B cell (primary cell): ENCODE measurements around the gene DDHD1. TPM values are rescaled to one million over a fixed set of nuclear protein-coding genes. Genes with fewer than 3 reads are reported as not detected.

ENCODE experiments used
- ATAC-seq: fragments of 200-7000 bp; cut with Tn5 transposase; one replicate; pipeline ENCODE4 v1.10.0; 2021; ENCODE audit warnings: low read depth, mild to moderate bottlenecking, moderate number of reproducible peaks, moderate library complexity
- CTCF ChIA-PET: fragments of 350-600 bp; sonication (Branson Sonifier 250); formaldehyde crosslinking; loops from one replicate; lab custom pipeline; 2021; ENCODE audit warnings: antibody characterized with exemption, inconsistent platforms; lab: Charles Lee
- POLR2A ChIA-PET: fragments of 350-600 bp; sonication (Branson Sonifier 250); formaldehyde crosslinking; loops from one replicate; lab custom pipeline; 2021; ENCODE audit warnings: antibody characterized with exemption; lab: Charles Lee
- DNase-seq: peaks from one replicate; pipeline ENCODE4 v3.0.0; 2013
- H2AFZ ChIP-seq: 2 replicates; pipeline ENCODE4 v1.6.1; 2012; ENCODE audit warnings: mild to moderate bottlenecking, low read depth, low read length; ENCODE audit not compliant: insufficient read depth, poor library complexity, severe bottlenecking
- H3K27ac ChIP-seq, 2 donors: 1 replicate in 1 of 2; 2 replicates in 1 of 2; pipeline ENCODE4 v1.5.1; 2012 to 2013; ENCODE audit warnings: low read length in 2 of 2, mild to moderate bottlenecking in 2 of 2, moderate library complexity in 1 of 2
- H3K27me3 ChIP-seq, 4 experiments: fragments of 200-600 bp in 1 of 4; sonication (generic) in 1 of 4; replicated peaks in 1 of 4; 1 replicate in 2 of 4; 2 replicates in 2 of 4; pipeline versions ENCODE4 v1.6.1 to v1.7.0; 2013 to 2016; ENCODE audit warnings: low read length in 3 of 4, mild to moderate bottlenecking in 2 of 4, mixed read lengths in 1 of 4, moderate library complexity in 1 of 4; ENCODE audit not compliant: insufficient read depth in 4 of 4, control insufficient read depth in 3 of 4; ENCODE audit errors: control extremely low read depth in 1 of 4
- H3K36me3 ChIP-seq, 2 experiments: replicated peaks in 1 of 2; 1 replicate in 1 of 2; 2 replicates in 1 of 2; pipeline versions ENCODE4 v1.6.1 to v1.7.1; 2013; ENCODE audit warnings: low read length in 1 of 2; ENCODE audit not compliant: insufficient read depth in 2 of 2, control insufficient read depth in 1 of 2; ENCODE audit errors: control extremely low read depth in 1 of 2, extremely low read depth in 1 of 2
- H3K4me1 ChIP-seq, 2 donors: fragments of 200-600 bp in 1 of 2; sonication (generic) in 1 of 2; 1 replicate in 1 of 2; 2 replicates in 1 of 2; pipeline versions ENCODE4 v1.5.1 to v1.6.1; 2013 to 2017; ENCODE audit warnings: low read length in 2 of 2; ENCODE audit not compliant: control insufficient read depth in 2 of 2, insufficient read depth in 2 of 2
- H3K4me2 ChIP-seq: replicated peaks from 2 replicates; pipeline ENCODE3; 2012; ENCODE audit warnings: mild to moderate bottlenecking, low read depth, low read length; ENCODE audit not compliant: poor library complexity, severe bottlenecking
- H3K4me3 ChIP-seq, 5 experiments: fragments of 200-600 bp in 1 of 5; sonication (generic) in 1 of 5; 1 replicate in 3 of 5; 2 replicates in 2 of 5; pipeline versions ENCODE4 v1.5.1 to v1.7.0; 2011 to 2016; ENCODE audit warnings: low read length in 4 of 5, mild to moderate bottlenecking in 4 of 5, low read depth in 2 of 5, control low read depth in 1 of 5, moderate library complexity in 1 of 5; ENCODE audit not compliant: insufficient read depth in 1 of 5; ENCODE audit errors: control extremely low read depth in 1 of 5, extremely low read depth in 1 of 5
- H3K79me2 ChIP-seq: fragments of 200-600 bp; sonication (generic); one replicate; pipeline ENCODE4 v1.6.0; 2016; ENCODE audit warnings: low read length; ENCODE audit not compliant: control insufficient read depth, insufficient read depth
- H3K9ac ChIP-seq: fragments of 200-600 bp; sonication (generic); 2 replicates; pipeline ENCODE4 v1.6.1; 2017; ENCODE audit warnings: mild to moderate bottlenecking, low read length, moderate library complexity
- H3K9me3 ChIP-seq, 3 donors: one replicate each; pipeline versions ENCODE4 v1.6.1 to v1.7.1; 2013; ENCODE audit warnings: low read length in 2 of 3; ENCODE audit not compliant: control insufficient read depth in 2 of 3, insufficient read depth in 1 of 3; ENCODE audit errors: control extremely low read depth in 1 of 3
- H4K20me1 ChIP-seq: 2 replicates; pipeline ENCODE4 v1.6.0; 2012; ENCODE audit warnings: mild to moderate bottlenecking, low read length; ENCODE audit not compliant: insufficient read depth, control insufficient read depth, poor library complexity, severe bottlenecking
- H3K27ac Mint-ChIP-seq: one replicate; pipeline ENCODE4 v1.8.0; 2021; ENCODE audit warnings: mixed read lengths
- H3K27me3 Mint-ChIP-seq: one replicate; pipeline ENCODE4 v1.8.0; 2021; ENCODE audit warnings: mixed read lengths
- H3K4me1 Mint-ChIP-seq: one replicate; pipeline ENCODE4 v1.8.0; 2021; ENCODE audit warnings: mixed read lengths
- H3K4me3 Mint-ChIP-seq: one replicate; pipeline ENCODE4 v1.8.0; 2021; ENCODE audit warnings: mixed read lengths
- H3K9me3 Mint-ChIP-seq: one replicate; pipeline ENCODE4 v1.8.0; 2022; ENCODE audit warnings: mixed read lengths; ENCODE audit not compliant: insufficient read depth
- CTCF ChIP-seq: fragments of 200-600 bp; IDR thresholded peaks from one replicate; pipeline ENCODE4 v1.8.0; 2022; ENCODE audit warnings: antibody characterized with exemption, mild to moderate bottlenecking
- EZH2 ChIP-seq: IDR thresholded peaks from 2 replicates; pipeline ENCODE4 v1.6.1; 2012; ENCODE audit warnings: borderline replicate concordance, low read depth, mild to moderate bottlenecking, moderate library complexity, low read length; ENCODE audit not compliant: insufficient read depth, poor library complexity, severe bottlenecking
- WGBS: methylation state at CpG from one replicate; pipeline ENCODE4 v1.1.5; 2013; ENCODE audit warnings: missing lambda C conversion rate; ENCODE audit not compliant: insufficient coverage; 5-methylcytosine and 5-hydroxymethylcytosine counted together
- intact Hi-C: fragments of 100-400 bp; cut with micrococcal nuclease; formaldehyde crosslinking; loops from one replicate; pipeline ENCODE4 v1.10.0; 2022
- polyA plus RNA-seq: library from polyadenylated mRNA; depleted of rRNA; stranded (reverse); fragments of >200 nt; gene quantifications from 2 replicates; pipeline ENCODE4 v1.2.3, GENCODE V29; 2012
- total RNA-seq, 2 donors: library from RNA; stranded (reverse); fragments of 120-200 nt in 1 of 2; gene quantifications; 1 replicate in 1 of 2; 2 replicates in 1 of 2; pipeline versions ENCODE4 v1.2.3 to v1.2.4, GENCODE V29; 2013 to 2022

The DDHD1 gene
- total and polyA plus RNA-seq, 2 donors (not counting 1 experiment from before 2014, with no cell fraction given): 7.1 to 75.4 TPM

DNA sequence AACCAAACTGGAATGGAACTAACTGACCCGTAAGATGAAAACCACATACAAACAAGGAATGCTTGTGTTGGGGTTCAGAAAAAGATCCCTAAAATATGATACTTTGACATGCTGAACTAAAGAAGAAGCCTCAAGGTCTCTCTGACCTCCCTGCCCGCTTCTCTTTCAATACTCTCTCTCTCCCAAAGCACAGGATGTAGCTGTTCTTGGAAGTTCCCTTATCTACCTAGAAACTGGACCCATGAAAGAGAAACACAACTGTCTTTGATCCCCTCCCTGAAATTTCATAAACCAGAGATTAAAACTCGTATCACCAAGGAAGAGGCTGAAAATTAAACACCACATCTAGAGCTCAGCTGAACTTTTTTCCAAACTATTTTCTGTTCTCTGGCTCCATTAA, 125.6 kb downstream of the DDHD1 start:
- no peaks in the 10 kb centered on the region for H3K9me3 ChIP-seq
- Mint-ChIP-seq H3K27ac (no peak overlapping the region), H3K4me3 (no peak overlapping the region), H3K27me3 (no peaks in the 10 kb centered on the region), H3K4me1 (no peaks in the 10 kb centered on the region), H3K9me3 (peaks cover 3% of the 10 kb centered on the region)
- H2AFZ ChIP-seq: no peak overlapping the region
- DNase-seq: no peak
- no peaks in the 10 kb centered on the region for H3K79me2 ChIP-seq
- no peak overlapping the region for H3K27ac ChIP-seq
- H3K4me1 ChIP-seq: no peaks in the 10 kb centered on the region
- TF ChIP-seq CTCF: no peak
- TF ChIP-seq EZH2: no peak
- WGBS: 91% methylated on average over 2 of the region's 3 CpGs
- ATAC-seq: no peak
- no peak overlapping the region for H3K9ac ChIP-seq
- ChIA-PET CTCF (no interaction called here), POLR2A (no interaction called here)
- intact Hi-C loops: no loop called here
- no peak overlapping the region for H3K4me3 ChIP-seq
- no peaks in the 10 kb centered on the region for H4K20me1 ChIP-seq
- no peak overlapping the region for H3K4me2 ChIP-seq
- no peaks in the 10 kb centered on the region for H3K27me3 ChIP-seq
- no peaks in the 10 kb centered on the region for H3K36me3 ChIP-seq

GRCh38 chr14:53027041-53027440, 126.1 kb downstream of the DDHD1 start:
- Histone ChIP-seq H2AFZ (no peak overlapping the region), H3K79me2 (no peaks in the 10 kb centered on the region), H3K9me3 (no peaks in the 10 kb centered on the region), H3K4me2 (no peak overlapping the region), H3K4me3 (no peak overlapping the region), H3K27ac (no peak overlapping the region), H4K20me1 (no peaks in the 10 kb centered on the region), H3K36me3 (no peaks in the 10 kb centered on the region), H3K9ac (no peak overlapping the region), H3K4me1 (no peaks in the 10 kb centered on the region), H3K27me3 (no peaks in the 10 kb centered on the region)
- TF ChIP-seq CTCF: no peak
- no peak for TF ChIP-seq EZH2
- ChIA-PET POLR2A (no interaction called here), CTCF (no interaction called here)
- no CpG with 5 or more reads among the region's 1 CpG for WGBS
- Mint-ChIP-seq H3K9me3 (peaks cover 3% of the 10 kb centered on the region), H3K4me1 (no peaks in the 10 kb centered on the region), H3K27ac (no peak overlapping the region), H3K27me3 (no peaks in the 10 kb centered on the region), H3K4me3 (no peak overlapping the region)
- ATAC-seq (no peak), DNase-seq (no peak)
- intact Hi-C loops: no loop called here
